DMS153 treated with DMSO at 0.1 percent for 48 hours (cell line): ENCODE data around the gene PHLPP1.
A peak's percentile ranks its signal among the peaks of the same experiment; 100 is the strongest.

Source experiments
- DNase-seq: peaks from one replicate; lab custom pipeline; 2025; ENCODE audit not compliant: unreplicated experiment; lab: John Stamatoyannopoulos, UW

The PHLPP1 gene

GRCh38 chr18:62999921-63000320 lies 284.6 kb downstream of the PHLPP1 start:
- no peak for DNase-seq

GRCh38 chr18:63000839-63001238 lies 285.5 kb downstream of the PHLPP1 start:
- DNase-seq = no peak

- no peak for DNase-seq
Measured at GRCh38 chr18:63001861-63002260, 286.5 kb downstream of the PHLPP1 start.

- DNase-seq = no peak
Measured at GRCh38 chr18:63002305-63002704, 287.0 kb downstream of the PHLPP1 start.

GRCh38 chr18:63002803-63003445 lies 287.6 kb downstream of the PHLPP1 start:
- DNase-seq = no peak

- DNase-seq = no peak
Measured at GRCh38 chr18:63003899-63004298, 288.6 kb downstream of the PHLPP1 start.

DNA sequence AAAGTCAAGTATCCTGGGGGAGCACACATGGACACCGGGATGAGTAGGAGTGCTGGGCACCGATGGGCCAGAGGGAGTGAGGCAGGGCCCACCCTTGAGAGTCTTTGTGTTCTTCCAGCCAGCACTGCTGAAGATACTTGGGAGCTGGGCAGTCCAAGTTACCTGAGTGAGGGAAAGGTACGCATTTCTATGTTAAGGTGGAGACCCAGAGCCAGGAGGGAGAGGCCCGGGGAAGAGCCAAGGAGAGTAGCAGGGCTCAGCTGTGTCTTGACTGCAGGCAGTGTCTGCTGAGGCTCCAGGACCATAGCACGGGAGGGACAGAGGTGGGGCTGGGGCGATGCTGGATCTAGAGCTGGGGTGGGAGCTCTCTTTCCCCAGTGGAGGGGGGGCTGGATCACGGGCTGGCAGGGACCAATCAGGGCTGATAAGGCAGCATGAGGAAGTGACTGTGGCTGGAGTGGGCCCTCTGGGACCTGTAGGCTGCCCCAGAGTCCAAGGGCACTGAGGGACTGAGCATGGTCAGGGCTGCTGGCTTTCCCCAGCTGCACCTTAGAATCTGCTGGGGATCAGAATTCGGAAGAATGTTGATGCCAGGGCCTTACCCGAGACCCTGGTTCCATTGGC lies 289.2 kb downstream of the PHLPP1 start:
- no peak for DNase-seq

DNA sequence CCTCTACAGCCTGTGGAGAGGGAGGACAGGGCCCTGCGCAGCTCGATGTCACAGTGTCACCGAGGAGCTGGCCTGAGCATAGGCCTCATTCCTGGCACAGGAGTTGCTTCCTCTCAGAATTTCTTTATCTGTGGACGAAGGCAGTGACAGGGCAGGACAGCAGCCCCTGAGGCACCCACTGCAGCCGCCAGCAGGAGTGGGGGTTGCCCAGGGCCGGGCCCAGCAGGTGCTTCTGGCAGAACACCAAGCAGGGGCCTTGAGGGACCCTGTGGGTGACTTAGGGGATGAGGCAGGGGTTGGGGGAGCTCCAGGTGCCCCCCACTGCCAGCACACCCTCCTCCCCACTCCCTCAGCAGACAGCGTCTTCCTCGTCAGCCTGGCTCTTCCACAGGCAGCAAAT lies 290.0 kb downstream of the PHLPP1 start:
- DNase-seq = no peak

- no peak for DNase-seq
Measured at GRCh38 chr18:63007231-63007630, 291.9 kb downstream of the PHLPP1 start.

DNA sequence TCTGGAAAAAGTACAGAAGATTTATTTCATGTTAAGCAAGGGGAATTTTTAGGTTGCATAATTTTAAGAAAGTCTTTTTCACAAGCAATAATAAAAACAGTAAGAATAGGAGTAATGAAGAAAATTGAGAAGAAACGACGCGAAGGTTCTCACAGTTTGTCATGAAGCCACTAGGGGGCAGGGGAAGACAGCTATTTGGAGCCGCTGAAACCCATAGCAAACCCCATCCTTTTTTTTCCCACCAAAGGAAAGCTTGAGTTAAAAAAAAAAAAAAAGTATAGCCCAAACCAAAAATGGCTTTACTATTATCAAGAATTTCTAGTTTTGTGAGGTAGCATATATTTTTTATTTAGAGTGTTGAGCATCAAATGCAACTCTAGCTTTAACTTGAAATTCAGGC lies 300.9 kb downstream of the PHLPP1 start:
- peak; percentile 41 for DNase-seq

GRCh38 chr18:63017076-63017475 lies 301.7 kb downstream of the PHLPP1 start:
- DNase-seq = no peak

GRCh38 chr18:63017977-63018376 lies 302.6 kb downstream of the PHLPP1 start:
- DNase-seq = no peak

DNA sequence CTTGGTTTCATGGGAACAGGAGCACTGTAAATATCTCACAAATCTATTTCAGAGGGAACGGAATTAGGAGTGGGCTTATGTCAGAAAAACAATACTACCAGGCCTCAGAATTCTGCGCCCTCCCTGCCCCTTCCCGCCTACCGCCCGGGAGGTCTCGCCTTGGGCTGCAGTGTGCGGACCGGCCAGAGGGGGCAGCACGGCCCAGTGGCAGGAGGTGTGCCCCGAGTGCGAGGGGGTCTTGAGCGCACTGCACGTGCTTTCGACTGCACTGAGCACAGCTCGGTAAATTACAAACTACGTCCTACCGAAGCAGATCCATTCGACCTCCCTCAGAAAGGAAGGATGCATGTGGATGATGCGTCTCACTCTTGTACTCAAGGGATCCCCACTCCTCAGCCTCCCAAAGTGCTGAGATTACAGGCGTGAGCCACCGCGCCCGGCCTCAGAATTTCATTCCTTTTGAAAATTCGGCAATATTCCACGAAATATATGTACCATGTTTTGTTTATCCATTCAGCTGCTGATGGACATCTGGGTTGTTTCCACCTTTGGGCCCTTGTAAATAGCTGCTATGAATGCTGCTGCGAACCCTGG lies 307.2 kb downstream of the PHLPP1 start:
- DNase-seq = no peak

GRCh38 chr18:63025251-63026090 lies 310.1 kb downstream of the PHLPP1 start:
- DNase-seq = peak; percentile 34

DNA sequence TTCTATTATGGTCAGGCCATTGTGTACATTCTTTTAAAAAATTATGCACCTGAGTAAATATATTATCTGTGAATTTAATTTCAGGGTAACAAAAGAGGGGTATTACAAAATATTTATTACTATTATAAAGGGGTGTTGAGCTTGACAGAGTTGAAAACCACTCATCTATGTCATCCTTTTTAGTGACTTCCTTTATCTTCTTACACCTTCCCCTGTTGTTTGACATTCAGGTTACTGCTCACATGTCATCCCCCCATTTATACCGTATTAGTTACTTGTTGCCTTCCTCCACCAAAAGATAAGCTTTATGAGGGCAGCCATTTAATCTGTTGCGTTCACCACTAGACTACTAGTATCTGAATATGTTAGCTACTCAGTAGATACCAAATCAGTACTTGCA lies 313.0 kb downstream of the PHLPP1 start:
- no peak for DNase-seq
